HG02840 (cell line): ENCODE results near the gene BOC.
"Not testable (repeated sequence)": the region's sequence is repeated elsewhere in the genome, so short reads cannot be mapped to it uniquely, and the experiment has no call there.

ENCODE experiments used
- ATAC-seq: cut with Tn5 transposase; IDR thresholded peaks from one replicate; pipeline ENCODE4 v1.9.1; 2021; ENCODE audit warnings: mild to moderate bottlenecking, moderate library complexity, moderate number of reproducible peaks; ENCODE audit not compliant: unreplicated experiment, low FRiP score

The BOC gene

GRCh38 chr3:113211330-113212149 is at the start of gene BOC:
BOC (plus strand) TSS chr3:113211557; CDS start chr3:113249803, 38,246 bp downstream.
- no peak for ATAC-seq

- no peak for ATAC-seq
Measured at GRCh38 chr3:113161661-113162060, 49.7 kb upstream of the BOC start.

- no peak for ATAC-seq
Measured at GRCh38 chr3:113163152-113163551, 48.2 kb upstream of the BOC start.

GRCh38 chr3:113165841-113166240 is 45.5 kb upstream of the BOC start:
- no peak for ATAC-seq

GRCh38 chr3:113166357-113166718 is 45.0 kb upstream of the BOC start:
- ATAC-seq = no peak

GRCh38 chr3:113166719-113167492 is 44.5 kb upstream of the BOC start:
- no peak for ATAC-seq

GRCh38 chr3:113167825-113168801 is 43.2 kb upstream of the BOC start:
- ATAC-seq = no peak

- no peak for ATAC-seq
Measured at GRCh38 chr3:113169891-113170452, 41.4 kb upstream of the BOC start.

- no peak for ATAC-seq
Measured at GRCh38 chr3:113170771-113171170, 40.6 kb upstream of the BOC start.

- not testable (repeated sequence) for ATAC-seq
Measured at GRCh38 chr3:113171675-113172300, 39.6 kb upstream of the BOC start.

GRCh38 chr3:113173102-113173501 is 38.3 kb upstream of the BOC start:
- ATAC-seq = no peak

- no peak for ATAC-seq
Measured at GRCh38 chr3:113174304-113174703, 37.1 kb upstream of the BOC start.

- ATAC-seq = no peak
Measured at GRCh38 chr3:113174801-113175485, 36.4 kb upstream of the BOC start.

- ATAC-seq = no peak
Measured at GRCh38 chr3:113177526-113177925, 33.8 kb upstream of the BOC start.

GRCh38 chr3:113179235-113179824 is 32.0 kb upstream of the BOC start:
- ATAC-seq = no peak

GRCh38 chr3:113183748-113184661 is 27.4 kb upstream of the BOC start:
- no peak for ATAC-seq

- ATAC-seq = no peak
Measured at GRCh38 chr3:113185194-113185835, 26.0 kb upstream of the BOC start.
